Neural cell (in vitro differentiated cells): ENCODE measurements around the gene HCAR2. TPM values are rescaled to one million over a fixed set of nuclear protein-coding genes. Genes with fewer than 3 reads are reported as not detected.

Source experiments
- H2AFZ ChIP-seq: fragments of 200-600, 300-800 bp; sonication (generic), shearing (Covaris generic); 2 replicates; pipeline ENCODE4 v1.6.0; 2014; ENCODE audit warnings: low read depth, mild to moderate bottlenecking, antibody characterized with exemption, low read length, moderate library complexity
- H3F3A ChIP-seq: fragments of 200-600 bp; shearing (Covaris generic); 2 replicates; pipeline ENCODE4 v1.6.1; 2016; ENCODE audit warnings: mild to moderate bottlenecking, moderate library complexity, mixed read lengths, antibody characterized with exemption, low read length; ENCODE audit not compliant: insufficient read depth, poor library complexity, severe bottlenecking
- H3K27ac ChIP-seq: fragments of 200-600, 300-800 bp; sonication (generic), shearing (Covaris generic); 2 replicates; pipeline ENCODE4 v1.5.1; 2014; ENCODE audit warnings: mild to moderate bottlenecking, low read length, moderate library complexity
- H3K27me3 ChIP-seq: fragments of 300-800, 200-600 bp; sonication (generic), shearing (Covaris generic); 2 replicates; pipeline ENCODE4 v1.6.0; 2014; ENCODE audit warnings: mild to moderate bottlenecking, low read depth, low read length, moderate library complexity; ENCODE audit not compliant: insufficient read depth
- H3K36me3 ChIP-seq: fragments of 300-800, 200-600 bp; sonication (generic), shearing (Covaris generic); 2 replicates; pipeline ENCODE4 v1.5.1; 2014; ENCODE audit warnings: mild to moderate bottlenecking, antibody characterized with exemption, low read length, moderate library complexity; ENCODE audit not compliant: insufficient read depth
- H3K4me2 ChIP-seq: fragments of 300-800, 200-600 bp; sonication (generic), shearing (Covaris generic); 2 replicates; pipeline ENCODE4 v1.6.0; 2014; ENCODE audit warnings: mild to moderate bottlenecking, low read length
- H3K4me3 ChIP-seq: fragments of 300-800, 200-600 bp; sonication (generic), shearing (Covaris generic); 2 replicates; pipeline ENCODE4 v1.5.1; 2014; ENCODE audit warnings: mild to moderate bottlenecking, low read length, moderate library complexity
- H3K79me2 ChIP-seq: fragments of 200-600 bp; shearing (Covaris generic); replicated peaks from 2 replicates; pipeline ENCODE4 v1.6.0; 2014; ENCODE audit warnings: mild to moderate bottlenecking, low read length, moderate library complexity; ENCODE audit not compliant: insufficient read depth
- H3K9ac ChIP-seq: fragments of 300-800, 200-600 bp; sonication (generic), shearing (Covaris generic); 2 replicates; pipeline ENCODE4 v1.6.1; 2016; ENCODE audit warnings: mild to moderate bottlenecking, low read length, mixed read lengths
- H3K9me2 ChIP-seq: fragments of 200-600 bp; shearing (Covaris generic); 2 replicates; pipeline ENCODE4 v1.6.1; 2016; ENCODE audit warnings: mild to moderate bottlenecking, low read length, mixed read lengths; ENCODE audit not compliant: insufficient read depth
- H3K9me3 ChIP-seq: fragments of 200-600, 300-800 bp; sonication (generic), shearing (Covaris generic); 2 replicates; pipeline ENCODE4 v1.6.1; 2016; ENCODE audit warnings: mild to moderate bottlenecking, mixed run types, low read length, moderate library complexity, mixed read lengths
- H4K20me1 ChIP-seq: fragments of 200-600 bp; shearing (Covaris generic); 2 replicates; pipeline ENCODE4 v1.6.1; 2016; ENCODE audit warnings: mild to moderate bottlenecking, mixed run types; ENCODE audit not compliant: insufficient read depth
- EP300 ChIP-seq: fragments of 450-650 bp; conservative IDR thresholded peaks from 2 replicates; pipeline ENCODE4 v1.6.1; 2014; ENCODE audit warnings: antibody characterized with exemption, mild to moderate bottlenecking, moderate library complexity; ENCODE audit not compliant: poor library complexity, severe bottlenecking
- EZH2 ChIP-seq: fragments of 200-600, 300-800 bp; shearing (Covaris generic), sonication (generic); IDR thresholded peaks from 2 replicates; pipeline ENCODE4 v1.6.1; 2014; ENCODE audit warnings: antibody characterized with exemption, low read length, borderline replicate concordance, mild to moderate bottlenecking; ENCODE audit not compliant: insufficient read depth, poor library complexity, severe bottlenecking
- MXI1 ChIP-seq: fragments of 450-650 bp; conservative IDR thresholded peaks from 2 replicates; pipeline ENCODE4 v1.6.1; 2014; ENCODE audit warnings: antibody characterized with exemption, mild to moderate bottlenecking; ENCODE audit not compliant: poor library complexity, severe bottlenecking
- POLR2AphosphoS5 ChIP-seq: IDR thresholded peaks from 2 replicates; pipeline ENCODE4 v1.6.1; 2012
- RAD21 ChIP-seq: fragments of 450-650 bp; conservative IDR thresholded peaks from 2 replicates; pipeline ENCODE4 v1.6.1; 2014; ENCODE audit warnings: antibody characterized with exemption, mild to moderate bottlenecking, moderate library complexity
- SMC3 ChIP-seq: fragments of 450-650 bp; conservative IDR thresholded peaks from 2 replicates; pipeline ENCODE4 v1.6.1; 2014; ENCODE audit warnings: antibody characterized with exemption, mild to moderate bottlenecking, moderate library complexity; ENCODE audit not compliant: poor library complexity
- TAF1 ChIP-seq: IDR thresholded peaks from 2 replicates; pipeline ENCODE4 v1.6.1; 2012; ENCODE audit warnings: low read depth
- polyA plus RNA-seq: library from polyadenylated mRNA; depleted of rRNA; stranded (reverse); fragments of >200 nt; gene quantifications from 2 replicates; pipeline ENCODE4 v1.2.3, GENCODE V29; 2014
- TF ChIP-seq, protein P1 (sequence below): IDR thresholded peaks from 2 replicates; pipeline ENCODE4 v1.6.1; 2012; ENCODE audit warnings: borderline replicate concordance
- TF ChIP-seq, protein P2 (sequence below): fragments of 450-650 bp; IDR thresholded peaks from 2 replicates; pipeline ENCODE4 v1.5.1; 2014; ENCODE audit warnings: antibody characterized with exemption, mild to moderate bottlenecking, moderate library complexity; ENCODE audit not compliant: poor library complexity, severe bottlenecking

HCAR2 gene
- polyA plus RNA-seq, 1 donor from 2014 or later = not detected

DNA sequence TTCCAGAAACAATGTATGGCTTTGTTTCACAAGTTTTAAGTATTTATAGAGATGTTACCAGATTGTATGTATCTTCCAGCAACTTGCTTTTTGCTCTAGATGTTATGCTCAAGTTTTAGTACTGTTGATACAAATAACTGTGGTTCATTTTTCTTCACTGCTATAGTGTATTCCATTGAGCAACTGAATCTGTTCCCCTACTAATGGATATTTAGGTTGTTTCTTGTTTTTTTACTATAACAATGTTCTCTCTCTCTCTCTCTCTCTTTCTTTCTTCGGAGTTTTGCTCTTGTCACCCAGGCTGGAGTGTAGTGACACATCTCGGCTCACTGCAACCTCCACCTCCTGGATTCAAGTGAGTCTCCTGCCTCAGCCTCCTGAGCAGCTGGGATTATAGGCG lies 16.6 kb downstream of the HCAR2 start:
- H3K27me3 ChIP-seq = no peaks in the 10 kb centered on the region
- H3K36me3 ChIP-seq = no peaks in the 10 kb centered on the region
- no peaks in the 10 kb centered on the region for H4K20me1 ChIP-seq
- no peaks in the 10 kb centered on the region for H3K9me3 ChIP-seq
- TF ChIP-seq EP300 = no peak
- TF ChIP-seq EZH2 = no peak
- no peak for TF ChIP-seq SMC3
- no peak for TF ChIP-seq POLR2AphosphoS5
- TF ChIP-seq, protein P1, sequence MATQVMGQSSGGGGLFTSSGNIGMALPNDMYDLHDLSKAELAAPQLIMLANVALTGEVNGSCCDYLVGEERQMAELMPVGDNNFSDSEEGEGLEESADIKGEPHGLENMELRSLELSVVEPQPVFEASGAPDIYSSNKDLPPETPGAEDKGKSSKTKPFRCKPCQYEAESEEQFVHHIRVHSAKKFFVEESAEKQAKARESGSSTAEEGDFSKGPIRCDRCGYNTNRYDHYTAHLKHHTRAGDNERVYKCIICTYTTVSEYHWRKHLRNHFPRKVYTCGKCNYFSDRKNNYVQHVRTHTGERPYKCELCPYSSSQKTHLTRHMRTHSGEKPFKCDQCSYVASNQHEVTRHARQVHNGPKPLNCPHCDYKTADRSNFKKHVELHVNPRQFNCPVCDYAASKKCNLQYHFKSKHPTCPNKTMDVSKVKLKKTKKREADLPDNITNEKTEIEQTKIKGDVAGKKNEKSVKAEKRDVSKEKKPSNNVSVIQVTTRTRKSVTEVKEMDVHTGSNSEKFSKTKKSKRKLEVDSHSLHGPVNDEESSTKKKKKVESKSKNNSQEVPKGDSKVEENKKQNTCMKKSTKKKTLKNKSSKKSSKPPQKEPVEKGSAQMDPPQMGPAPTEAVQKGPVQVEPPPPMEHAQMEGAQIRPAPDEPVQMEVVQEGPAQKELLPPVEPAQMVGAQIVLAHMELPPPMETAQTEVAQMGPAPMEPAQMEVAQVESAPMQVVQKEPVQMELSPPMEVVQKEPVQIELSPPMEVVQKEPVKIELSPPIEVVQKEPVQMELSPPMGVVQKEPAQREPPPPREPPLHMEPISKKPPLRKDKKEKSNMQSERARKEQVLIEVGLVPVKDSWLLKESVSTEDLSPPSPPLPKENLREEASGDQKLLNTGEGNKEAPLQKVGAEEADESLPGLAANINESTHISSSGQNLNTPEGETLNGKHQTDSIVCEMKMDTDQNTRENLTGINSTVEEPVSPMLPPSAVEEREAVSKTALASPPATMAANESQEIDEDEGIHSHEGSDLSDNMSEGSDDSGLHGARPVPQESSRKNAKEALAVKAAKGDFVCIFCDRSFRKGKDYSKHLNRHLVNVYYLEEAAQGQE = no peak
- TF ChIP-seq TAF1 = no peak
- TF ChIP-seq MXI1 = no peak
- TF ChIP-seq RAD21 = no peak
- TF ChIP-seq, protein P2, sequence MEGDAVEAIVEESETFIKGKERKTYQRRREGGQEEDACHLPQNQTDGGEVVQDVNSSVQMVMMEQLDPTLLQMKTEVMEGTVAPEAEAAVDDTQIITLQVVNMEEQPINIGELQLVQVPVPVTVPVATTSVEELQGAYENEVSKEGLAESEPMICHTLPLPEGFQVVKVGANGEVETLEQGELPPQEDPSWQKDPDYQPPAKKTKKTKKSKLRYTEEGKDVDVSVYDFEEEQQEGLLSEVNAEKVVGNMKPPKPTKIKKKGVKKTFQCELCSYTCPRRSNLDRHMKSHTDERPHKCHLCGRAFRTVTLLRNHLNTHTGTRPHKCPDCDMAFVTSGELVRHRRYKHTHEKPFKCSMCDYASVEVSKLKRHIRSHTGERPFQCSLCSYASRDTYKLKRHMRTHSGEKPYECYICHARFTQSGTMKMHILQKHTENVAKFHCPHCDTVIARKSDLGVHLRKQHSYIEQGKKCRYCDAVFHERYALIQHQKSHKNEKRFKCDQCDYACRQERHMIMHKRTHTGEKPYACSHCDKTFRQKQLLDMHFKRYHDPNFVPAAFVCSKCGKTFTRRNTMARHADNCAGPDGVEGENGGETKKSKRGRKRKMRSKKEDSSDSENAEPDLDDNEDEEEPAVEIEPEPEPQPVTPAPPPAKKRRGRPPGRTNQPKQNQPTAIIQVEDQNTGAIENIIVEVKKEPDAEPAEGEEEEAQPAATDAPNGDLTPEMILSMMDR = no peak
- H3K9ac ChIP-seq = no peak overlapping the region
- H3K9me2 ChIP-seq = no peaks in the 10 kb centered on the region
- no peaks in the 10 kb centered on the region for H3K79me2 ChIP-seq
- no peak overlapping the region for H3K4me2 ChIP-seq
- H3K4me3 ChIP-seq = no peak overlapping the region
- no peak overlapping the region for H3K27ac ChIP-seq
- no peaks in the 10 kb centered on the region for H3F3A ChIP-seq
- no peak overlapping the region for H2AFZ ChIP-seq

DNA sequence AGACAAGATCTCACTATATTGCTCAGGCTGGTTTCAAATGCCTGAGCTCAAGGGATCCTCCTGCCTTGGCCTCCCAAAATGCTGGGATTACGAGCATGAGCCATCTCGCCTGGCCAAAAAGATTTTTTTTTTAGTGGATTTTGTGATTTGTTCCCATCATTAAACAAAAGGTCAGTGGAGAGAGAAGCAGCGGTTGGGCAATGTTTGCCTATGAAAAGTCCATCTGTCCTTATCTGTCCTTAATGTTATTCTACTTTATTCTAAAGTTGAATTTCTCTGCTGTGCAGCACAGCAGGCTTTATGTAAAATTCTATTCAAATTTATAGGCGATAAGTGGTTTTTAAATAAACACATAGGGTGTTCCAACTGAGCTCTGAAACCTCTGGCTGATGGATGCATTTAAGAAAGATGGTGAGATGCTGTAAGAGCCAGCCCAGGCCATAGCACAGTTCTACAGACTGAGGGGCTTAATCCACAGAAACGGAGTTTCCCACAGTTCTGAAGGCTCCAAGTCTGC lies 18.8 kb downstream of the HCAR2 start:
- H2AFZ ChIP-seq = no peak overlapping the region
- no peaks in the 10 kb centered on the region for H3K27me3 ChIP-seq
- H3K27ac ChIP-seq = no peak overlapping the region
- H3K9me2 ChIP-seq = no peaks in the 10 kb centered on the region
- H3K9me3 ChIP-seq = no peaks in the 10 kb centered on the region
- no peak overlapping the region for H3K4me2 ChIP-seq
- H3K9ac ChIP-seq = no peak overlapping the region
- no peak for TF ChIP-seq EZH2
- no peak for TF ChIP-seq EP300
- TF ChIP-seq POLR2AphosphoS5 = no peak
- no peak for TF ChIP-seq SMC3
- TF ChIP-seq MXI1 = no peak
- TF ChIP-seq RAD21 = no peak
- TF ChIP-seq, protein P1 = no peak
- H3K4me3 ChIP-seq = no peak overlapping the region
- H3K36me3 ChIP-seq = no peaks in the 10 kb centered on the region
- no peaks in the 10 kb centered on the region for H3F3A ChIP-seq
- no peaks in the 10 kb centered on the region for H3K79me2 ChIP-seq
- H4K20me1 ChIP-seq = no peaks in the 10 kb centered on the region
